Endothelial cell of umbilical vein (primary cell): ENCODE results near the gene RASL10A. TPM values are rescaled to one million over a fixed set of nuclear protein-coding genes. Genes with fewer than 3 reads are reported as not detected.
A peak's percentile ranks its signal among the peaks of the same experiment; 100 is the strongest.

Source experiments
- BruUV-seq: library from RNA; stranded (reverse); fragments of 400-500 nt; replicated peaks from 2 replicates; lab custom pipeline; 2021; lab: Mats Ljungman, UMichigan
- CTCF ChIA-PET: fragments of 300-600, 350-600 bp; sonication (Branson Sonifier 250); formaldehyde crosslinking; loops from one replicate; lab custom pipeline; 2021; ENCODE audit warnings: antibody characterized with exemption, inconsistent platforms; lab: Charles Lee
- POLR2A ChIA-PET: fragments of 300-600, 350-600 bp; sonication (Branson Sonifier 250); formaldehyde crosslinking; loops from one replicate; lab custom pipeline; 2021; ENCODE audit warnings: antibody characterized with exemption, inconsistent platforms; lab: Charles Lee
- DNase-seq: peaks from one replicate; pipeline ENCODE4 v3.0.0-alpha.2; 2011; ENCODE audit warnings: low read depth, low spot score
- FAIRE-seq: peaks from 2 replicates; lab custom pipeline; 2011; peaks lifted over from hg19 to GRCh38; lab: Jason Lieb, UNC
- H2AFZ ChIP-seq: 2 replicates; pipeline ENCODE4 v1.6.0; 2012; ENCODE audit warnings: low read depth, low read length, control low read depth, inconsistent platforms
- H3K27ac ChIP-seq: 2 replicates; pipeline ENCODE4 v1.5.1; 2011; ENCODE audit warnings: low read depth, mild to moderate bottlenecking, control low read depth, low read length, moderate library complexity; ENCODE audit not compliant: insufficient read depth
- H3K27me3 ChIP-seq, 2 experiments: 2 replicates each; pipeline versions ENCODE4 v1.6.0 to v1.6.1; 2011; ENCODE audit warnings: low read length in 2 of 2, mixed read lengths in 1 of 2; ENCODE audit not compliant: control insufficient read depth in 2 of 2, insufficient read depth in 2 of 2
- H3K36me3 ChIP-seq, 2 experiments: 2 replicates in 1 of 2; 3 replicates in 1 of 2; pipeline ENCODE4 v1.5.1; 2011; ENCODE audit warnings: low read length in 2 of 2, mild to moderate bottlenecking in 1 of 2, moderate library complexity in 1 of 2; ENCODE audit not compliant: control insufficient read depth in 2 of 2, insufficient read depth in 2 of 2; ENCODE audit errors: extremely low read depth in 1 of 2
- H3K4me1 ChIP-seq: 3 replicates; pipeline ENCODE4 v1.5.1; 2011; ENCODE audit warnings: mild to moderate bottlenecking, low read length; ENCODE audit not compliant: control insufficient read depth, insufficient read depth; ENCODE audit errors: extremely low read depth
- H3K4me2 ChIP-seq: 2 replicates; pipeline ENCODE4 v1.6.1; 2011; ENCODE audit warnings: low read length, control low read depth, mixed read lengths; ENCODE audit not compliant: insufficient read depth
- H3K4me3 ChIP-seq, 3 experiments: fragments of 200-600 bp in 1 of 3; sonication (generic), shearing (Covaris generic) in 1 of 3; replicated peaks in 1 of 3; 2 replicates each; pipeline ENCODE4 v1.5.1; 2011 to 2016; ENCODE audit warnings: control low read depth in 3 of 3, low read length in 3 of 3, mild to moderate bottlenecking in 2 of 3, inconsistent platforms in 1 of 3, low read depth in 1 of 3, moderate library complexity in 1 of 3; ENCODE audit not compliant: insufficient read depth in 1 of 3
- H3K79me2 ChIP-seq: 2 replicates; pipeline ENCODE4 v1.6.0; 2012; ENCODE audit warnings: low read length, inconsistent platforms; ENCODE audit not compliant: control insufficient read depth, insufficient read depth
- H3K9ac ChIP-seq: replicated peaks from 2 replicates; pipeline ENCODE3; 2011; ENCODE audit warnings: low read length, control low read depth; ENCODE audit not compliant: insufficient read depth; ENCODE audit errors: extremely low read depth
- H3K9me1 ChIP-seq: replicated peaks from 3 replicates; pipeline ENCODE4 v1.6.0; 2011; ENCODE audit warnings: mild to moderate bottlenecking, low read length; ENCODE audit not compliant: control insufficient read depth, insufficient read depth; ENCODE audit errors: extremely low read depth
- H3K9me3 ChIP-seq: replicated peaks from 2 replicates; pipeline ENCODE4 v1.5.1; 2012; ENCODE audit warnings: low read length, inconsistent platforms; ENCODE audit not compliant: control insufficient read depth, insufficient read depth
- H4K20me1 ChIP-seq: replicated peaks from 2 replicates; pipeline ENCODE3; 2011; ENCODE audit warnings: mild to moderate bottlenecking, low read length; ENCODE audit not compliant: control insufficient read depth, insufficient read depth; ENCODE audit errors: extremely low read depth
- CTCF ChIP-seq, 2 donors: IDR thresholded peaks; 1 replicate in 1 of 2; 2 replicates in 1 of 2; pipeline ENCODE4 v1.5.1; 2011; ENCODE audit warnings: low read length in 2 of 2, mild to moderate bottlenecking in 2 of 2, moderate library complexity in 2 of 2, control low read depth in 1 of 2, inconsistent platforms in 1 of 2, low read depth in 1 of 2; ENCODE audit not compliant: insufficient read depth in 1 of 2; ENCODE audit errors: extremely low read depth in 1 of 2
- EZH2 ChIP-seq: IDR thresholded peaks from 2 replicates; pipeline ENCODE4 v1.6.1; 2012; ENCODE audit warnings: borderline replicate concordance, low read depth, mild to moderate bottlenecking, moderate library complexity, low read length, inconsistent platforms; ENCODE audit not compliant: severe bottlenecking
- FOS ChIP-seq: IDR thresholded peaks from 2 replicates; pipeline ENCODE4 v1.6.1; 2011; ENCODE audit warnings: mild to moderate bottlenecking, low read length, moderate library complexity, borderline replicate concordance; ENCODE audit not compliant: insufficient read depth
- GATA2 ChIP-seq: IDR thresholded peaks from 2 replicates; pipeline ENCODE4 v1.7.0; 2011; ENCODE audit warnings: low read depth, mild to moderate bottlenecking, moderate library complexity, mixed read lengths, low read length; ENCODE audit not compliant: insufficient read length, insufficient read depth
- JUN ChIP-seq: IDR thresholded peaks from 2 replicates; pipeline ENCODE4 v1.6.1; 2011; ENCODE audit warnings: borderline replicate concordance, low read depth; ENCODE audit not compliant: insufficient read length, insufficient read depth
- MAX ChIP-seq: IDR thresholded peaks from 2 replicates; pipeline ENCODE4 v1.6.1; 2011; ENCODE audit not compliant: insufficient read depth, insufficient read length
- MYC ChIP-seq: IDR thresholded peaks from one replicate; pipeline ENCODE4 v1.6.1; 2011; ENCODE audit warnings: mild to moderate bottlenecking, low read depth, low read length
- POLR2A ChIP-seq: IDR thresholded peaks from 2 replicates; pipeline ENCODE4 v1.6.1; 2012; ENCODE audit warnings: low read depth, mild to moderate bottlenecking, control low read depth, low read length
- POLR2AphosphoS5 ChIP-seq: IDR thresholded peaks from 2 replicates; pipeline ENCODE4 v1.6.1; 2012; ENCODE audit warnings: low read depth, mild to moderate bottlenecking, control low read depth, low read length, moderate library complexity; ENCODE audit not compliant: insufficient read depth
- dilution Hi-C: fragments of 300-500 bp; cut with MboI; formaldehyde crosslinking; loops from one replicate; pipeline ENCODE4 v1.15.0; 2019; ENCODE audit warnings: low sequenced_read_pairs; ENCODE audit not compliant: extremely low pct_ligation_motif_present
- intact Hi-C: fragments of 100-400 bp; cut with micrococcal nuclease; formaldehyde crosslinking; loops from one replicate; pipeline ENCODE4 v1.10.0; 2022
- polyA plus RNA-seq, 4 experiments: library from polyadenylated mRNA; depleted of rRNA in 3 of 4; stranded (reverse) in 3 of 4; unstranded in 1 of 4; fragments of >200 nt; gene quantifications; 2 replicates each; pipeline versions ENCODE4 v1.2.1 to v1.2.3, GENCODE V29; 2011 to 2012; ENCODE audit warnings: missing spikeins in 1 of 4
- total RNA-seq: library from RNA; stranded (reverse); gene quantifications from 2 replicates; pipeline ENCODE4 v1.2.3, GENCODE V29; 2021

The RASL10A gene
- total and polyA plus RNA-seq, 2 donors (not counting 3 experiments of a cell fraction or from before 2014, with no cell fraction given): 1.1 to 1.9 TPM

- Histone ChIP-seq H3K36me3 (peaks cover 32 to 62% of the 10 kb centered on the region in 2 experiments), H3K4me3 (no peak overlapping the region), H3K4me1 (peaks cover 17% of the 10 kb centered on the region), H3K27ac (no peak overlapping the region), H3K9me1 (no peaks in the 10 kb centered on the region), H3K27me3 (no peaks in the 10 kb centered on the region), H3K4me2 (no peak overlapping the region), H3K9ac (no peak overlapping the region), H2AFZ (no peak overlapping the region), H3K9me3 (no peaks in the 10 kb centered on the region), H3K79me2 (peaks cover 99% of the 10 kb centered on the region), H4K20me1 (peaks cover 26% of the 10 kb centered on the region)
- POLR2A ChIA-PET: interaction anchor here (0.7 kb wide), 1 partner anchor 29 kb away, joined by 5 read pairs; no protein-coding TSS in a partner anchor
- BruUV-seq: no TSS peak
- DNase-seq (no peak), FAIRE-seq (no peak)
- CTCF ChIA-PET: no interaction called here
- TF ChIP-seq POLR2A: peak; percentile 20
- TF ChIP-seq JUN: no peak
- intact Hi-C loops: no loop called here
- dilution Hi-C loops: no loop called here
Measured at GRCh38 chr22:29275167-29275566, 40.3 kb downstream of the RASL10A start.

- H3K4me2 ChIP-seq: no peak overlapping the region
- no peak overlapping the region for H2AFZ ChIP-seq
- H3K36me3 ChIP-seq: peaks cover 16 to 54% of the 10 kb centered on the region in 2 experiments
- H3K9me3 ChIP-seq: no peaks in the 10 kb centered on the region
- CTCF ChIA-PET: no interaction called here
- intact Hi-C loops: no loop called here
- dilution Hi-C loops: no loop called here
- no peak overlapping the region for H3K4me3 ChIP-seq
- no peak overlapping the region for H3K27ac ChIP-seq
- H4K20me1 ChIP-seq: peaks cover 23% of the 10 kb centered on the region
- H3K9ac ChIP-seq: no peak overlapping the region
- peaks cover 96% of the 10 kb centered on the region for H3K79me2 ChIP-seq
- H3K4me1 ChIP-seq: peaks cover 24% of the 10 kb centered on the region
- no TSS peak for BruUV-seq
- TF ChIP-seq JUN: no peak
- TF ChIP-seq FOS: no peak
- no peak for TF ChIP-seq POLR2A
- TF ChIP-seq POLR2AphosphoS5: no peak
- TF ChIP-seq EZH2: no peak
- TF ChIP-seq MYC: no peak
- TF ChIP-seq GATA2: no peak
- TF ChIP-seq MAX: no peak
- no peak for TF ChIP-seq CTCF (IDR thresholded peaks at IDR 0.05; ENCODE audit: extremely low read depth in 1 of 2, insufficient read depth in 1 of 2, low read depth in 1 of 2, low read length in 2 of 2)
- POLR2A ChIA-PET: no interaction called here
- FAIRE-seq (no peak), DNase-seq (no peak)
- H3K9me1 ChIP-seq: no peaks in the 10 kb centered on the region
- H3K27me3 ChIP-seq: no peaks in the 10 kb centered on the region
Measured at GRCh38 chr22:29272624-29273023, 42.9 kb downstream of the RASL10A start.
